A172 (cell line): ENCODE results near the gene ARHGAP5. TPM values are rescaled to one million over a fixed set of nuclear protein-coding genes. Genes with fewer than 3 reads are reported as not detected.

Experiments
- DNase-seq: peaks from one replicate; pipeline ENCODE4 v3.0.0-alpha.2; 2015; ENCODE audit warnings: low spot score
- total RNA-seq: library from RNA; depleted of rRNA; stranded (reverse); fragments of >200 nt; shearing (Covaris generic); gene quantifications from 2 replicates; pipeline ENCODE4 v1.2.3, GENCODE V29; 2014; rRNA removed

The ARHGAP5 gene
- 20.7 and 21.5 TPM in 2 replicates for total RNA-seq

- DNase-seq = peak; percentile 8
These were observed at the start of gene ARHGAP5 for GRCh38 chr14:32077081-32078022. Gene ARHGAP5 (plus strand): TSS chr14:32077304. CDS start chr14:32090670, 13,366 bp downstream.

GRCh38 chr14:32028599-32028998, 48.5 kb upstream of the ARHGAP5 start:
- DNase-seq = no peak

GRCh38 chr14:32033543-32033942, 43.6 kb upstream of the ARHGAP5 start:
- DNase-seq = no peak

GRCh38 chr14:32038876-32039275, 38.2 kb upstream of the ARHGAP5 start:
- no peak for DNase-seq

- DNase-seq = no peak
These were observed 37.6 kb upstream of the ARHGAP5 start for GRCh38 chr14:32039401-32040030.

GRCh38 chr14:32043624-32044023, 33.5 kb upstream of the ARHGAP5 start:
- no peak for DNase-seq

GRCh38 chr14:32044454-32044853, 32.6 kb upstream of the ARHGAP5 start:
- DNase-seq = no peak

- DNase-seq = no peak
These were observed 29.3 kb upstream of the ARHGAP5 start for GRCh38 chr14:32047791-32048190.

- DNase-seq = no peak
These were observed 27.6 kb upstream of the ARHGAP5 start for GRCh38 chr14:32049361-32050088.

GRCh38 chr14:32050878-32051277, 26.2 kb upstream of the ARHGAP5 start:
- DNase-seq = no peak

- no peak for DNase-seq
These were observed 22.6 kb upstream of the ARHGAP5 start for GRCh38 chr14:32054536-32054935.

- DNase-seq = no peak
These were observed 21.9 kb upstream of the ARHGAP5 start for GRCh38 chr14:32055175-32055574.

- DNase-seq = no peak
These were observed 17.4 kb upstream of the ARHGAP5 start for GRCh38 chr14:32059702-32060101.

GRCh38 chr14:32064931-32065330, 12.2 kb upstream of the ARHGAP5 start:
- DNase-seq = no peak

GRCh38 chr14:32068708-32069107, 8.4 kb upstream of the ARHGAP5 start:
- DNase-seq = no peak

- no peak for DNase-seq
These were observed 6.8 kb upstream of the ARHGAP5 start for GRCh38 chr14:32070282-32070681.

GRCh38 chr14:32072676-32073075, 4.4 kb upstream of the ARHGAP5 start:
- DNase-seq = no peak

GRCh38 chr14:32073537-32074189, 3.4 kb upstream of the ARHGAP5 start:
- DNase-seq = peak; percentile 52

GRCh38 chr14:32074887-32075572, 2.1 kb upstream of the ARHGAP5 start:
- DNase-seq = no peak

GRCh38 chr14:32075672-32076277, 1.3 kb upstream of the ARHGAP5 start:
- DNase-seq = peak; percentile 1
